Activated CD4-positive, alpha-beta memory T cell treated with anti-CD3 and anti-CD28 coated beads for 36 hours (primary cell): ENCODE results near the gene ZNF219. TPM values are rescaled to one million over a fixed set of nuclear protein-coding genes. Genes with fewer than 3 reads are reported as not detected.
A peak's percentile ranks its signal among the peaks of the same experiment; 100 is the strongest.

Source experiments
- CTCF ChIA-PET: fragments of 350-600 bp; sonication (Branson Sonifier 250); formaldehyde crosslinking; loops from one replicate; lab custom pipeline; 2021; ENCODE audit warnings: antibody characterized with exemption, inconsistent platforms; lab: Charles Lee
- POLR2A ChIA-PET: fragments of 350-600 bp; sonication (Branson Sonifier 250); formaldehyde crosslinking; loops from one replicate; lab custom pipeline; 2021; ENCODE audit warnings: antibody characterized with exemption; lab: Charles Lee
- DNase-seq: peaks from one replicate; pipeline ENCODE4 v3.0.0-alpha.2; 2020
- H3K27ac Mint-ChIP-seq: one replicate; pipeline ENCODE4 v1.8.0; 2021; ENCODE audit warnings: mixed read lengths
- H3K27me3 Mint-ChIP-seq: one replicate; pipeline ENCODE4 v1.8.0; 2021; ENCODE audit warnings: mixed read lengths
- H3K36me3 Mint-ChIP-seq: one replicate; pipeline ENCODE4 v1.8.0; 2021; ENCODE audit warnings: mixed read lengths
- H3K4me1 Mint-ChIP-seq: one replicate; pipeline ENCODE4 v1.8.0; 2021; ENCODE audit warnings: low read depth, mixed read lengths
- H3K4me3 Mint-ChIP-seq: one replicate; pipeline ENCODE4 v1.8.0; 2021; ENCODE audit warnings: mild to moderate bottlenecking, mixed read lengths
- H3K9me3 Mint-ChIP-seq: one replicate; pipeline ENCODE4 v1.8.0; 2021; ENCODE audit warnings: mixed read lengths
- intact Hi-C: fragments of 100-400 bp; cut with micrococcal nuclease; formaldehyde crosslinking; loops from one replicate; pipeline ENCODE4 v1.15.1; 2023
- total RNA-seq, 2 experiments: library from RNA; stranded (reverse); gene quantifications; one replicate each; pipeline ENCODE4 v1.2.3, GENCODE V29; 2021

Gene ZNF219
- total RNA-seq, 2 experiments from 2014 or later: 9.9 to 10.7 TPM

DNA sequence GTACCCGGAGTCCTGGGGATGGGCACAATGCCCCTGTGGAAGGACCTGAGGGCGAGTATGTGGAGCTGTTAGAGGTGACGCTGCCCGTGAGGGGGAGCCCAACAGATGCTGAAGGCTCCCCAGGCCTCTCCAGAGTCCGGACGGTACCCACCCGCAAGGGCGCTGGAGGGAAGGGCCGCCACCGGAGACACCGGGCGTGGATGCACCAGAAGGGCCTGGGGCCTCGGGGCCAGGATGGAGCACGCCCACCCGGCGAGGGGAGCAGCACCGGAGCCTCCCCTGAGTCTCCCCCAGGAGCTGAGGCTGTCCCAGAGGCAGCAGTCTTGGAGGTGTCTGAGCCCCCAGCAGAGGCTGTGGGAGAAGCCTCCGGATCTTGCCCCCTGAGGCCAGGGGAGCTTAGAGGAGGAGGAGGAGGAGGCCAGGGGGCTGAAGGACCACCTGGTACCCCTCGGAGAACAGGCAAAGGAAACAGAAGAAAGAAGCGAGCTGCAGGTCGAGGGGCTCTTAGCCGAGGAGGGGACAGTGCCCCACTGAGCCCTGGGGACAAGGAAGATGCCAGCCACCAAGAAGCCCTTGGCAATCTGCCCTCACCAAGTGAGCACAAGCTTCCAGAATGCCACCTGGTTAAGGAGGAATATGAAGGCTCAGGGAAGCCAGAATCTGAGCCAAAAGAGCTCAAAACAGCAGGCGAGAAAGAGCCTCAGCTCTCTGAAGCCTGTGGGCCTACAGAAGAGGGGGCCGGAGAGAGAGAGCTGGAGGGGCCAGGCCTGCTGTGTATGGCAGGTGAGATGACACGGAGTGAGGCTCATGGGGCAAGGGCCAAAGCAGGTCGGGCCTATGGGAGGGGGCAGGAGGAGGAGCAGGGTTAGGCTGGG lies 23.8 kb downstream of the ZNF219 start:
- Mint-ChIP-seq H3K4me1 (peaks cover 21% of the 10 kb centered on the region), H3K36me3 (no peaks in the 10 kb centered on the region), H3K4me3 (no peak overlapping the region), H3K27me3 (peaks cover 23% of the 10 kb centered on the region), H3K9me3 (no peaks in the 10 kb centered on the region), H3K27ac (no peak overlapping the region)
- intact Hi-C loops: no loop called here
- no peak for DNase-seq
- CTCF ChIA-PET: interaction anchor here (0.7 to 1.4 kb wide), 2 partner anchors 18 to 30 kb away, joined by 3 to 7 read pairs; no protein-coding TSS in a partner anchor
- POLR2A ChIA-PET: no interaction called here

- no peaks in the 10 kb centered on the region for H3K36me3 Mint-ChIP-seq
- H3K9me3 Mint-ChIP-seq: no peaks in the 10 kb centered on the region
- no peak overlapping the region for H3K27ac Mint-ChIP-seq
- ChIA-PET CTCF (interaction anchor here (1.4 kb wide), 1 partner anchor 59 kb away, joined by 5 read pairs; no protein-coding TSS in a partner anchor), POLR2A (no interaction called here)
- no peak for DNase-seq
- peaks cover 28% of the 10 kb centered on the region for H3K4me1 Mint-ChIP-seq
- peaks cover 30% of the 10 kb centered on the region for H3K27me3 Mint-ChIP-seq
- intact Hi-C loops: no loop called here
- no peak overlapping the region for H3K4me3 Mint-ChIP-seq
These were observed 24.5 kb downstream of the ZNF219 start for GRCh38 chr14:21073921-21074320.

GRCh38 chr14:21072781-21073339 lies 25.6 kb downstream of the ZNF219 start:
- DNase-seq: no peak
- CTCF ChIA-PET: interaction anchor here (1.4 to 3.7 kb wide), 4 partner anchors 20 to 58 kb away, joined by 5 to 51 read pairs (median 34); no protein-coding TSS in a partner anchor
- H3K27me3 Mint-ChIP-seq: peaks cover 39% of the 10 kb centered on the region
- H3K9me3 Mint-ChIP-seq: no peaks in the 10 kb centered on the region
- no peak overlapping the region for H3K27ac Mint-ChIP-seq
- H3K4me1 Mint-ChIP-seq: peaks cover 33% of the 10 kb centered on the region
- no peak overlapping the region for H3K4me3 Mint-ChIP-seq
- H3K36me3 Mint-ChIP-seq: no peaks in the 10 kb centered on the region
- intact Hi-C loops: no loop called here
- POLR2A ChIA-PET: no interaction called here

- Mint-ChIP-seq H3K27ac (no peak overlapping the region), H3K27me3 (peaks cover 44% of the 10 kb centered on the region), H3K4me3 (peak overlapping the region; percentile 60), H3K36me3 (no peaks in the 10 kb centered on the region), H3K4me1 (peaks cover 33% of the 10 kb centered on the region), H3K9me3 (no peaks in the 10 kb centered on the region)
- intact Hi-C loops: no loop called here
- POLR2A ChIA-PET: interaction anchor here (1.0 to 1.1 kb wide), 2 partner anchors 10 to 15 kb away, joined by 3 read pairs; no protein-coding TSS in a partner anchor
- no peak for DNase-seq
- CTCF ChIA-PET: interaction anchor here (1.2 to 3.7 kb wide), 6 partner anchors 15 to 101 kb away, joined by 3 to 51 read pairs (median 20); no protein-coding TSS in a partner anchor
These were observed 26.4 kb downstream of the ZNF219 start for GRCh38 chr14:21072031-21072473.

GRCh38 chr14:21071225-21072030 lies 27.0 kb downstream of the ZNF219 start:
- DNase-seq: peak; percentile 83
- Mint-ChIP-seq H3K4me1 (peaks cover 33% of the 10 kb centered on the region), H3K27me3 (peaks cover 49% of the 10 kb centered on the region), H3K9me3 (no peaks in the 10 kb centered on the region), H3K36me3 (no peaks in the 10 kb centered on the region), H3K27ac (no peak overlapping the region), H3K4me3 (peak overlapping the region; percentile 60)
- intact Hi-C loops: loop anchor here (1.0 kb wide), 1 partner anchor 21 kb away; no protein-coding TSS in a partner anchor
- CTCF ChIA-PET: interaction anchor here (0.9 to 3.7 kb wide), 14 partner anchors 8 to 100 kb away, joined by 3 to 51 read pairs (median 6); partner anchors contain the start of gene ZNF219
- POLR2A ChIA-PET: interaction anchor here (0.7 to 1.2 kb wide), 4 partner anchors 11 to 32 kb away, joined by 3 read pairs; no protein-coding TSS in a partner anchor

DNA sequence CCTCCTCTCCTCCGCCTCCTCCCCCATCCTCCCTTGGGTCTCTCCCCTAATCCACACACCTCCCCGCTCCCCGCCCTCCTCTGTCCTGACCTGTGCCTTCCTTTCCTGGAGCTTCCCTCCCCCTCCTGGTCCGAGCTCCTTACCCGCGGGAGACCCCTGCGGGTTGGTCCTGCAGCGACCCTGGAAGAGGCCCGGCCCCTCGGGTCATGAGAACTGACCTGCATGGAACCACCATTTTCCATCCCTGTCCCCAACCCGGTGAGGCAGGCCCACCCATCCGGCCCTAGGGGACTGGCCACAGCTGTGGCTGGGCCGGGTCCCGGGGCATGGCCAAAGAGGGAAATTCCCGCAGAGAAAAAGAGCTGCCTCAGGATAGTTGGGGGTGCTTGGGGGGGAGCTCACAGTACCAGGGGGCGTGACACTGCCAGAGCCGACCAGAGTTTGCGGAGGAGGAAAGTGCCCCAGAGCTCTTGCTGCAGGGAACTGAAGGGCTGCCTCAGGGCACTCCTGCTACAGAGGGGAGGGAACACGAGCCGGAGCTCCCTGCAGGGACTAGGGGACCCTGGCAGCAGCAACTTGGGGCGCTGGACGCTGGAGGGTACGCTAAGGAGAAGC lies 27.7 kb downstream of the ZNF219 start:
- Mint-ChIP-seq H3K27me3 (peaks cover 53% of the 10 kb centered on the region), H3K4me3 (peak overlapping the region; percentile 60), H3K9me3 (no peaks in the 10 kb centered on the region), H3K27ac (no peak overlapping the region), H3K4me1 (peaks cover 33% of the 10 kb centered on the region), H3K36me3 (no peaks in the 10 kb centered on the region)
- ChIA-PET POLR2A (interaction anchor here (0.7 to 1.2 kb wide), 3 partner anchors 22 to 33 kb away, joined by 3 to 4 read pairs (median 3); no protein-coding TSS in a partner anchor), CTCF (interaction anchor here (0.9 to 3.7 kb wide), 14 partner anchors 9 to 99 kb away, joined by 3 to 51 read pairs (median 6); partner anchors contain the start of gene ZNF219)
- DNase-seq: peak; percentile 25
- intact Hi-C loops: loop anchor here (1.0 kb wide), 1 partner anchor 22 kb away; no protein-coding TSS in a partner anchor

- POLR2A ChIA-PET: interaction anchor here (1.0 to 1.2 kb wide), 2 partner anchors 27 to 33 kb away, joined by 3 to 4 read pairs; no protein-coding TSS in a partner anchor
- H3K4me3 Mint-ChIP-seq: peak within 1 kb of the TSS; percentile 69
- intact Hi-C loops: no loop called here
These were observed 28.3 kb downstream of the ZNF219 start, which contains the start of gene ARHGEF40 for GRCh38 chr14:21070083-21070609. TSS of gene ARHGEF40 (plus strand) at chr14:21070304. CDS start at chr14:21070397, 93 bp downstream.

GRCh38 chr14:21069388-21070082 lies 28.9 kb downstream of the ZNF219 start:
- ChIA-PET POLR2A (interaction anchor here (1.0 to 2.6 kb wide), 2 partner anchors 28 to 34 kb away, joined by 4 to 10 read pairs; no protein-coding TSS in a partner anchor), CTCF (interaction anchor here (1.1 to 4.6 kb wide), 19 partner anchors 10 to 161 kb away, joined by 3 to 86 read pairs (median 9); partner anchors contain the start of genes TMEM253 and ZNF219)
- H3K4me3 Mint-ChIP-seq: peak overlapping the region; percentile 69
- H3K36me3 Mint-ChIP-seq: no peaks in the 10 kb centered on the region
- H3K27ac Mint-ChIP-seq: no peak overlapping the region
- peaks cover 33% of the 10 kb centered on the region for H3K4me1 Mint-ChIP-seq
- H3K9me3 Mint-ChIP-seq: no peaks in the 10 kb centered on the region
- DNase-seq: no peak
- peaks cover 56% of the 10 kb centered on the region for H3K27me3 Mint-ChIP-seq
- intact Hi-C loops: no loop called here

More at GRCh38 chr14:21070083-21070609, 28.3 kb downstream of the ZNF219 start, which contains the start of gene ARHGEF40:
- Mint-ChIP-seq H3K9me3 (no peaks in the 10 kb centered on the region), H3K4me1 (peaks cover 33% of the 10 kb centered on the region), H3K27ac (no peak within 1 kb of the TSS), H3K36me3 (no peaks in the 10 kb centered on the region), H3K27me3 (peaks cover 56% of the 10 kb centered on the region)
- CTCF ChIA-PET: interaction anchor here (1.2 to 3.7 kb wide), 11 partner anchors 9 to 99 kb away, joined by 3 to 51 read pairs (median 8); partner anchors contain the start of gene ZNF219
- peak; percentile 36 for DNase-seq

DNA sequence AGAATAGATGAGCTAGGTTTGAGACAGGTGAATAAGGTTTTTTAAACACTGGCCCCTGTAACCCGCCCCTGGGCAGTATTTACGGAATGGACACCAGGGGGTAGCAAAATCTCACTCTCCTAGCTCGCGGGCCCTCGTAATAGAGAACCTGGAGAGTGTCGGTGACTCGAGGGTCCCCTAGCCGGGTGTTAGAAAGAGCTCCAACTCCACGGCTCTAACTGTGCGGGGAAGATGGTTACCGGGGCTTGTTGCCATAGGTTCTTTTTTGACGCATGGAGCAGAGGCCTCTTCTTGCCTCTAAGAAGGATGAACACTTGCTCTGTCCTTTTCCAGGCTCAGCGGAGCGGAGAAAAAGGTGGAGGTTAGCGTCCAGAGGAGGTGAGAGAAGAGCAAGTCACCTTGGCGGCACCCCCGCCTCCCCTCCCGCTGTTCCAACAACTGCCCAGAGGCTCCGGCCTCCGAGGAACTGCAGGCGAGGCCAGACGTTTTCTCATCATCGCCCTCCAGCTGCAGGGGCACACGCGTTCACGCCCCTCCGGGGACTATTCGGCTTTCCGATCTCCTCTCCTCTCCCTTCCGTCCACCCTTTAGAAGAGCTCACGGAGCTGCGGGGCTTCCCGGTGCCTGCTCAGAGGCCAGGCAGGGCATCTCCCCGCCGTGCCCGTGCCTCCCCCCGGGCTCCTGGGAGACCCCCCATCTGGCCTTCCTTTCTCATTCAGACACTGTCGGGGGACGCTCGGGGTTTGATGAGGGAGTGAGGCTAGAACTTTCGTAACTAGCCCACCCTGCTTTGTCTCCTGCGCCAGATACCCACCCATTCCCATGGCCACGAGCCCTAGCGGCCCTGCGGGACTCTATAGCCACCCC lies 29.7 kb downstream of the ZNF219 start:
- Mint-ChIP-seq H3K4me3 (peak overlapping the region; percentile 36), H3K27me3 (peaks cover 56% of the 10 kb centered on the region), H3K4me1 (peaks cover 33% of the 10 kb centered on the region), H3K27ac (no peak overlapping the region), H3K36me3 (no peaks in the 10 kb centered on the region), H3K9me3 (no peaks in the 10 kb centered on the region)
- ChIA-PET POLR2A (interaction anchor here (2.6 kb wide), 1 partner anchor 35 kb away, joined by 10 read pairs; no protein-coding TSS in a partner anchor), CTCF (interaction anchor here (0.6 to 4.6 kb wide), 19 partner anchors 11 to 162 kb away, joined by 3 to 86 read pairs (median 6); partner anchors contain the start of genes TMEM253 and ZNF219)
- peak; percentile 62 for DNase-seq
- intact Hi-C loops: loop anchor here (1.0 kb wide), 1 partner anchor 36 kb away; no protein-coding TSS in a partner anchor
